ENCODE results near the gene KCTD2. TPM values are rescaled to one million over a fixed set of nuclear protein-coding genes. Genes with fewer than 3 reads are reported as not detected.
A peak's percentile ranks its signal among the peaks of the same experiment; 100 is the strongest.

KCTD2 gene
- total and polyA plus RNA-seq, 8 donors: 6.3 to 14.6 (median 8.7) TPM

DNA sequence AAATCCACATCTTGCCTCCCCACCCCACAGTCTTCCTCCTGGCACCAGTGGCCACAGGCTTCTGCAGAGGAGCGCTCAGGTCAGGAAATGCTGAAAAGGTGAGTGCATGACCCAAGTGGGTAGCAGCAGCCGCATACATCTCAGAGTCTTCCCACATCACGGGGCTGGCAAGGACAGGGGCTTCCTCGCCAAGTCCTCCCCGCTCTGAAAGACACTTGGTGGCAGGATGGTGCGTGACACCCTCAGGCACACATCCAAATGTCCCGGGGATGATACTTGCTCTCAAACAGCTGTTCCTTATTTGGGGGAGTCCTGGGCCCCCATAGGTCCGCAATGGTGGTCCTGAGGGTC is 32.0 kb downstream of the KCTD2 start:
- no peak for TF ChIP-seq CTCF (IDR thresholded peaks at IDR 0.05)
- Histone ChIP-seq H3K9me3 (no peaks in the 10 kb centered on the region), H3K4me3 (no peak overlapping the region), H3K27me3 (no peaks in the 10 kb centered on the region), H3K36me3 (no peaks in the 10 kb centered on the region), H3K4me1 (peaks cover 0 to 17% (median 5%) of the 10 kb centered on the region in 3 donors), H3K27ac (peak overlapping the region in 3 of 4 donors; percentile 41 to 81 (median 77))
- FAIRE-seq: no peak
- WGBS, 2 donors: 68 to 81% methylated on average over 8 of the region's 8 CpGs
- no peak for DNase-seq
- ATAC-seq: no peak
- intact Hi-C loops (cut with DNase I): no loop called here

GRCh38 chr17:75081611-75082540 is 34.9 kb downstream of the KCTD2 start:
- no peaks in the 10 kb centered on the region for H3K9me3 ChIP-seq
- H3K27me3 ChIP-seq: no peaks in the 10 kb centered on the region
- ATAC-seq: no peak
- H3K36me3 ChIP-seq: no peaks in the 10 kb centered on the region
- no peak overlapping the region for H3K27ac ChIP-seq
- H3K4me3 ChIP-seq: no peak overlapping the region
- 71 to 82% methylated on average over 13 of the region's 13 CpGs for WGBS, 2 donors
- intact Hi-C loops (cut with DNase I): no loop called here
- H3K4me1 ChIP-seq: peaks cover 0 to 16% (median 5%) of the 10 kb centered on the region in 3 donors
- no peak for TF ChIP-seq CTCF (IDR thresholded peaks at IDR 0.05)
- DNase-seq: no peak
- FAIRE-seq: no peak

DNA sequence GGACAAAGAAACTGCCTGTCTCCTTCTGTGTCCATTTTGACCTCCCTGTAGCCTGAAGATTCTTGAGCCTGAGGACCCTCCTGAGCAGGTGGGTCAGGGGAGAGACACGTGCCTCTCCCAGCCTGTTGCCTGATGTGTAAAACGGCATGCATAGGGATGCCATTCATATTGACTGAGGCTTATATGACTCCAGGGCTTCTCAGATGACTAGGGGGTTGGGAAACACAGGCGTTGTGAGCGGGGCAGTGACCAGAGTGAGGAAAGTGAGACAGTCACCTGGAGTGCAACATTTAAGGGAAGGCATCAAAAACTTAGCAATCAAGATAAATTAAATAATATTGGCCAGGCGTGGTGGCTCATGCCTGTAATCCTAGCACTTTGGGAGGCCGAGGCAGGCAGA is 35.7 kb downstream of the KCTD2 start:
- Histone ChIP-seq H3K4me1 (peaks cover 0 to 12% (median 3%) of the 10 kb centered on the region in 3 donors), H3K36me3 (no peaks in the 10 kb centered on the region), H3K27ac (no peak overlapping the region), H3K9me3 (no peaks in the 10 kb centered on the region), H3K27me3 (no peaks in the 10 kb centered on the region), H3K4me3 (no peak overlapping the region)
- ATAC-seq (no peak), DNase-seq (no peak), FAIRE-seq (no peak)
- intact Hi-C loops (cut with DNase I): no loop called here
- WGBS, 2 donors: 52 to 64% methylated on average over 6 of the region's 6 CpGs
- TF ChIP-seq CTCF (IDR thresholded peaks at IDR 0.05): no peak

- WGBS, 2 donors: 56 to 69% methylated on average over 14 of the region's 14 CpGs
- Histone ChIP-seq H3K27ac (peak overlapping the region in 1 of 4 donors; percentile 14), H3K36me3 (no peaks in the 10 kb centered on the region), H3K27me3 (no peaks in the 10 kb centered on the region), H3K9me3 (no peaks in the 10 kb centered on the region), H3K4me3 (no peak overlapping the region), H3K4me1 (peaks cover 0 to under 1% (median 0%) of the 10 kb centered on the region in 3 donors)
- intact Hi-C loops (cut with DNase I): no loop called here
- no peak for DNase-seq
- no peak for TF ChIP-seq CTCF (IDR thresholded peaks at IDR 0.05)
- no peak for ATAC-seq
- no peak for FAIRE-seq
These were observed 37.1 kb downstream of the KCTD2 start for GRCh38 chr17:75084039-75084660.
